Right hindlimb (tissue), 1 donor: Measurements from ENCODE around the gene CEP41.

Source experiments
- DNase-seq: peaks from one replicate; pipeline ENCODE4 v3.0.0-alpha.2; 2018

Gene CEP41

GRCh38 chr7:130366564-130366963 lies 74.3 kb downstream of the CEP41 start:
- no peak for DNase-seq

- peak; percentile 94 for DNase-seq
Measured at GRCh38 chr7:130365511-130366441, 75.0 kb downstream of the CEP41 start.

- no peak for DNase-seq
Measured at GRCh38 chr7:130365088-130365487, 75.7 kb downstream of the CEP41 start.

- DNase-seq = no peak
Measured at GRCh38 chr7:130364451-130364850, 76.4 kb downstream of the CEP41 start.

GRCh38 chr7:130363026-130363847 lies 77.6 kb downstream of the CEP41 start:
- no peak for DNase-seq

- no peak for DNase-seq
Measured at GRCh38 chr7:130362251-130362816, 78.5 kb downstream of the CEP41 start.

- no peak for DNase-seq
Measured at GRCh38 chr7:130361681-130362080, 79.1 kb downstream of the CEP41 start.

- no peak for DNase-seq
Measured at GRCh38 chr7:130360518-130360917, 80.3 kb downstream of the CEP41 start.

- DNase-seq = no peak
Measured at GRCh38 chr7:130359276-130359857, 81.4 kb downstream of the CEP41 start.

GRCh38 chr7:130358471-130358870 lies 82.3 kb downstream of the CEP41 start:
- no peak for DNase-seq

GRCh38 chr7:130356876-130357611 lies 83.8 kb downstream of the CEP41 start:
- peak; percentile 86 for DNase-seq

- peak; percentile 95 for DNase-seq
Measured at GRCh38 chr7:130356121-130356875, 84.5 kb downstream of the CEP41 start.

GRCh38 chr7:130353196-130353595 lies 87.6 kb downstream of the CEP41 start:
- DNase-seq = no peak

GRCh38 chr7:130352194-130353074 lies 88.4 kb downstream of the CEP41 start:
- DNase-seq = no peak

GRCh38 chr7:130351791-130352090 lies 89.1 kb downstream of the CEP41 start:
- DNase-seq = no peak

GRCh38 chr7:130350945-130351790 lies 89.6 kb downstream of the CEP41 start:
- peak; percentile 92 for DNase-seq

GRCh38 chr7:130349911-130350782 lies 90.7 kb downstream of the CEP41 start:
- DNase-seq = no peak

- no peak for DNase-seq
Measured at GRCh38 chr7:130346941-130347340, 93.9 kb downstream of the CEP41 start.
